ENCODE results near the gene SFR1.
A peak's percentile ranks its signal among the peaks of the same experiment; 100 is the strongest.

Gene SFR1

GRCh38 chr10:104101902-104102301 lies 20.1 kb upstream of the SFR1 start:
- in situ Hi-C loops (cut with HindIII; ENCODE audit: low pct_ligation_motif_present, low pct_unique_long_range_greater_than_20kb, low sequenced_read_pairs): no loop called here

GRCh38 chr10:104103956-104104355 lies 18.0 kb upstream of the SFR1 start:
- DNase-seq: no peak
- in situ Hi-C loops (cut with HindIII; ENCODE audit: low pct_ligation_motif_present, low pct_unique_long_range_greater_than_20kb, low sequenced_read_pairs): no loop called here

More at GRCh38 chr10:104101902-104102301, 20.1 kb upstream of the SFR1 start:
- DNase-seq: no peak

- no peak for DNase-seq
- in situ Hi-C loops (cut with HindIII; ENCODE audit: low pct_ligation_motif_present, low pct_unique_long_range_greater_than_20kb, low sequenced_read_pairs): no loop called here
Measured at GRCh38 chr10:104104418-104104817, 17.6 kb upstream of the SFR1 start.

- in situ Hi-C loops (cut with HindIII; ENCODE audit: low pct_ligation_motif_present, low pct_unique_long_range_greater_than_20kb, low sequenced_read_pairs): no loop called here
- no peak for DNase-seq
Measured at GRCh38 chr10:104104926-104105325, 17.0 kb upstream of the SFR1 start.

GRCh38 chr10:104109908-104110662 lies 11.9 kb upstream of the SFR1 start:
- peak; percentile 95 for DNase-seq
- in situ Hi-C loops (cut with HindIII; ENCODE audit: low pct_ligation_motif_present, low pct_unique_long_range_greater_than_20kb, low sequenced_read_pairs): no loop called here

GRCh38 chr10:104113376-104113956 lies 8.5 kb upstream of the SFR1 start:
- in situ Hi-C loops (cut with HindIII; ENCODE audit: low pct_ligation_motif_present, low pct_unique_long_range_greater_than_20kb, low sequenced_read_pairs): no loop called here
- no peak for DNase-seq

GRCh38 chr10:104117839-104118323 lies 4.1 kb upstream of the SFR1 start:
- DNase-seq: peak; percentile 89
- in situ Hi-C loops (cut with HindIII; ENCODE audit: low pct_ligation_motif_present, low pct_unique_long_range_greater_than_20kb, low sequenced_read_pairs): no loop called here

GRCh38 chr10:104119996-104120395 lies 2.0 kb upstream of the SFR1 start:
- in situ Hi-C loops (cut with HindIII; ENCODE audit: low pct_ligation_motif_present, low pct_unique_long_range_greater_than_20kb, low sequenced_read_pairs): no loop called here

GRCh38 chr10:104120512-104120902 lies 1.5 kb upstream of the SFR1 start:
- in situ Hi-C loops (cut with HindIII; ENCODE audit: low pct_ligation_motif_present, low pct_unique_long_range_greater_than_20kb, low sequenced_read_pairs): no loop called here

More at GRCh38 chr10:104119996-104120395, 2.0 kb upstream of the SFR1 start:
- peak; percentile 38 for DNase-seq

GRCh38 chr10:104120903-104121484 lies 977 bp upstream of the SFR1 start:
- in situ Hi-C loops (cut with HindIII; ENCODE audit: low pct_ligation_motif_present, low pct_unique_long_range_greater_than_20kb, low sequenced_read_pairs): no loop called here
- DNase-seq: peak; percentile 98

More at GRCh38 chr10:104120512-104120902, 1.5 kb upstream of the SFR1 start:
- DNase-seq: no peak

- in situ Hi-C loops (cut with HindIII; ENCODE audit: low pct_ligation_motif_present, low pct_unique_long_range_greater_than_20kb, low sequenced_read_pairs): no loop called here
- DNase-seq: peak; percentile 28
Measured at GRCh38 chr10:104122225-104123107, 495 bp downstream of the SFR1 start.

GRCh38 chr10:104123397-104123796 lies 1.4 kb downstream of the SFR1 start:
- in situ Hi-C loops (cut with HindIII; ENCODE audit: low pct_ligation_motif_present, low pct_unique_long_range_greater_than_20kb, low sequenced_read_pairs): no loop called here
- DNase-seq: peak; percentile 50

GRCh38 chr10:104127411-104127810 lies 5.4 kb downstream of the SFR1 start:
- peak; percentile 54 for DNase-seq
- in situ Hi-C loops (cut with HindIII; ENCODE audit: low pct_ligation_motif_present, low pct_unique_long_range_greater_than_20kb, low sequenced_read_pairs): no loop called here

GRCh38 chr10:104128214-104128613 lies 6.2 kb downstream of the SFR1 start:
- in situ Hi-C loops (cut with HindIII; ENCODE audit: low pct_ligation_motif_present, low pct_unique_long_range_greater_than_20kb, low sequenced_read_pairs): no loop called here

GRCh38 chr10:104130041-104130440 lies 8.1 kb downstream of the SFR1 start:
- DNase-seq: no peak
- in situ Hi-C loops (cut with HindIII; ENCODE audit: low pct_ligation_motif_present, low pct_unique_long_range_greater_than_20kb, low sequenced_read_pairs): no loop called here

More at GRCh38 chr10:104128214-104128613, 6.2 kb downstream of the SFR1 start:
- DNase-seq: no peak

- in situ Hi-C loops (cut with HindIII; ENCODE audit: low pct_ligation_motif_present, low pct_unique_long_range_greater_than_20kb, low sequenced_read_pairs): no loop called here
- no peak for DNase-seq
Measured at GRCh38 chr10:104138131-104138530, 16.2 kb downstream of the SFR1 start.

- DNase-seq: peak; percentile 18
- in situ Hi-C loops (cut with HindIII; ENCODE audit: low pct_ligation_motif_present, low pct_unique_long_range_greater_than_20kb, low sequenced_read_pairs): no loop called here
Measured at GRCh38 chr10:104139221-104139620, 17.2 kb downstream of the SFR1 start.

GRCh38 chr10:104142081-104142480 lies 20.1 kb downstream of the SFR1 start:
- in situ Hi-C loops (cut with HindIII; ENCODE audit: low pct_ligation_motif_present, low pct_unique_long_range_greater_than_20kb, low sequenced_read_pairs): loop anchor here (10.0 kb wide), 1 partner anchor 63 kb away; no protein-coding TSS in a partner anchor
- DNase-seq: no peak

All from ACHN (cell line).